Hepatocyte (in vitro differentiated cells): ENCODE results near the gene TBC1D20.

Experiments
- EZH2 ChIP-seq: fragments of 200-600 bp; sonication (generic); IDR thresholded peaks from 2 replicates; pipeline ENCODE4 v1.6.1; 2016; ENCODE audit warnings: antibody characterized with exemption, mild to moderate bottlenecking, borderline replicate concordance
- TF ChIP-seq, protein P1 (sequence below): fragments of 200-600 bp; sonication (generic); IDR thresholded peaks from 2 replicates; pipeline ENCODE4 v1.5.1; 2016; ENCODE audit warnings: antibody characterized with exemption, mild to moderate bottlenecking; ENCODE audit not compliant: poor library complexity

DNA sequence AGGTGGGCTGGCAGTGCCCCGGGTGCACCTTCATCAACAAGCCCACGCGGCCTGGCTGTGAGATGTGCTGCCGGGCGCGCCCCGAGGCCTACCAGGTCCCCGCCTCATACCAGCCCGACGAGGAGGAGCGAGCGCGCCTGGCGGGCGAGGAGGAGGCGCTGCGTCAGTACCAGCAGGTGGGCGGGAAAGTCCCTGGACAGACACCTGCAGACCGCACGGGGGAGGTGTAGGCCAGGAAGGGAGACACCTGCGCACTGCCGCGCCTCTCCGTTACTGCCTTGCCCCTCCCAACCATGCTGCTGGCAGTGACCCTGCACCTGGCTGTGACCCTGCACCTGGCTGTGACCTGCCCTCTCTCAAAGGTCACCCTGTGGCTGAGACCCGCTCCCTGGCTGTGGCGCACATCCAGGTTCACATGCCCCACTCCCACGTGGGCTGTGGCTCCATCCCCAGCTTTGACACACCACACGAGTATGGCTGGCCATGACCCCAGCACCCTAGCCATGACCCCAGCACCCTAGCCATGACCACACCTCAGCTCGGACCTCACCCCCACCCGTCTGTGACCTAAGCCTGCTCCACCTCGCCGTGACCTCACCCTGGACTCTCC is 42.7 kb downstream of the TBC1D20 start:
- TF ChIP-seq, protein P1, sequence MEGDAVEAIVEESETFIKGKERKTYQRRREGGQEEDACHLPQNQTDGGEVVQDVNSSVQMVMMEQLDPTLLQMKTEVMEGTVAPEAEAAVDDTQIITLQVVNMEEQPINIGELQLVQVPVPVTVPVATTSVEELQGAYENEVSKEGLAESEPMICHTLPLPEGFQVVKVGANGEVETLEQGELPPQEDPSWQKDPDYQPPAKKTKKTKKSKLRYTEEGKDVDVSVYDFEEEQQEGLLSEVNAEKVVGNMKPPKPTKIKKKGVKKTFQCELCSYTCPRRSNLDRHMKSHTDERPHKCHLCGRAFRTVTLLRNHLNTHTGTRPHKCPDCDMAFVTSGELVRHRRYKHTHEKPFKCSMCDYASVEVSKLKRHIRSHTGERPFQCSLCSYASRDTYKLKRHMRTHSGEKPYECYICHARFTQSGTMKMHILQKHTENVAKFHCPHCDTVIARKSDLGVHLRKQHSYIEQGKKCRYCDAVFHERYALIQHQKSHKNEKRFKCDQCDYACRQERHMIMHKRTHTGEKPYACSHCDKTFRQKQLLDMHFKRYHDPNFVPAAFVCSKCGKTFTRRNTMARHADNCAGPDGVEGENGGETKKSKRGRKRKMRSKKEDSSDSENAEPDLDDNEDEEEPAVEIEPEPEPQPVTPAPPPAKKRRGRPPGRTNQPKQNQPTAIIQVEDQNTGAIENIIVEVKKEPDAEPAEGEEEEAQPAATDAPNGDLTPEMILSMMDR = no peak
- TF ChIP-seq EZH2 = no peak
